OCI-LY3 (cell line): Measurements from ENCODE around the gene RDX.

Source experiments
- H2AFZ ChIP-seq: fragments of 200-600, 300-600 bp; shearing (Covaris generic); 2 replicates; pipeline ENCODE4 v1.6.0; 2014; ENCODE audit warnings: antibody characterized with exemption, low read depth, low read length
- H3K27ac ChIP-seq: fragments of 200-600, 300-600 bp; sonication (generic); 2 replicates; pipeline ENCODE4 v1.5.1; 2014; ENCODE audit warnings: mild to moderate bottlenecking, low read length, moderate library complexity, mixed read lengths
- H3K27me3 ChIP-seq: fragments of 200-600, 300-600 bp; sonication (generic); 2 replicates; pipeline ENCODE4 v1.6.1; 2014; ENCODE audit warnings: low read depth, low read length, mixed read lengths
- H3K36me3 ChIP-seq: fragments of 200-600, 300-600 bp; sonication (generic); replicated peaks from 2 replicates; pipeline ENCODE3; 2014; ENCODE audit warnings: low read depth, low read length, mixed read lengths
- H3K4me1 ChIP-seq: fragments of 300-600, 200-600 bp; sonication (generic); 2 replicates; pipeline ENCODE4 v1.6.1; 2014; ENCODE audit warnings: low read length, mixed read lengths
- H3K4me2 ChIP-seq: fragments of 200-600, 300-600 bp; sonication (generic); 2 replicates; pipeline ENCODE4 v1.6.1; 2014; ENCODE audit warnings: low read length, mixed read lengths
- H3K4me3 ChIP-seq: fragments of 300-600, 200-600 bp; sonication (generic); 2 replicates; pipeline ENCODE4 v1.5.1; 2014; ENCODE audit warnings: antibody characterized with exemption, mild to moderate bottlenecking, low read length, moderate library complexity
- H3K79me2 ChIP-seq: fragments of 300-600, 200-600 bp; shearing (Covaris generic); 2 replicates; pipeline ENCODE4 v1.6.1; 2014; ENCODE audit warnings: mild to moderate bottlenecking, low read length, mixed read lengths
- H3K9ac ChIP-seq: fragments of 300-600, 200-600 bp; shearing (Covaris generic); 2 replicates; pipeline ENCODE4 v1.6.0; 2014; ENCODE audit warnings: mild to moderate bottlenecking, low read length, moderate library complexity
- H3K9me3 ChIP-seq: fragments of 200-600, 300-600 bp; shearing (Covaris generic); 2 replicates; pipeline ENCODE4 v1.6.1; 2014; ENCODE audit warnings: low read length, mixed read lengths; ENCODE audit not compliant: insufficient read depth
- H4K20me1 ChIP-seq: fragments of 200-600, 300-600 bp; sonication (generic); 2 replicates; pipeline ENCODE4 v1.6.1; 2016; ENCODE audit warnings: low read length, mixed read lengths; ENCODE audit not compliant: insufficient read depth
- CTCF ChIP-seq: fragments of 200-600, 300-600 bp; sonication (generic); IDR thresholded peaks from 2 replicates; pipeline ENCODE4 v1.5.1; 2014; ENCODE audit warnings: antibody characterized with exemption, low read length, low read depth
- EZH2phosphoT487 ChIP-seq: fragments of 200-600 bp; shearing (Covaris generic); IDR thresholded peaks from 2 replicates; pipeline ENCODE4 v1.6.1; 2018; ENCODE audit warnings: antibody characterized with exemption, mixed run types, low read depth

RDX gene

GRCh38 chr11:110268441-110268840, 28.0 kb downstream of the RDX start:
- H4K20me1 ChIP-seq, result peaks cover 7% of the 10 kb centered on the region; the same call in 1 of the 2 replicates
- no peaks in the 10 kb centered on the region for H3K9me3 ChIP-seq
- TF ChIP-seq CTCF, result no peak
- no peak for TF ChIP-seq EZH2phosphoT487
- no peak overlapping the region for H3K4me2 ChIP-seq
- no peaks in the 10 kb centered on the region for H3K4me1 ChIP-seq
- H3K4me3 ChIP-seq, result no peak overlapping the region
- H3K79me2 ChIP-seq, result peaks cover 5% of the 10 kb centered on the region
- no peaks in the 10 kb centered on the region for H3K27me3 ChIP-seq
- no peak overlapping the region for H3K27ac ChIP-seq
- no peak overlapping the region for H3K9ac ChIP-seq
- H3K36me3 ChIP-seq, result peaks cover 20% of the 10 kb centered on the region
- no peak overlapping the region for H2AFZ ChIP-seq

GRCh38 chr11:110262072-110262403, 34.4 kb downstream of the RDX start:
- Histone ChIP-seq H2AFZ (no peak overlapping the region), H3K4me1 (no peaks in the 10 kb centered on the region), H3K79me2 (no peaks in the 10 kb centered on the region), H3K27me3 (no peaks in the 10 kb centered on the region), H4K20me1 (no peaks in the 10 kb centered on the region), H3K9ac (no peak overlapping the region), H3K27ac (no peak overlapping the region), H3K9me3 (no peaks in the 10 kb centered on the region), H3K36me3 (peaks cover 20% of the 10 kb centered on the region), H3K4me3 (no peak overlapping the region), H3K4me2 (no peak overlapping the region)
- no peak for TF ChIP-seq CTCF
- TF ChIP-seq EZH2phosphoT487, result no peak

GRCh38 chr11:110261195-110262071, 35.0 kb downstream of the RDX start:
- Histone ChIP-seq H4K20me1 (no peaks in the 10 kb centered on the region), H3K27me3 (no peaks in the 10 kb centered on the region), H3K36me3 (peaks cover 23% of the 10 kb centered on the region), H3K9me3 (no peaks in the 10 kb centered on the region), H3K4me1 (no peaks in the 10 kb centered on the region), H3K4me3 (no peak overlapping the region), H3K4me2 (no peak overlapping the region), H2AFZ (no peak overlapping the region), H3K27ac (no peak overlapping the region), H3K9ac (no peak overlapping the region), H3K79me2 (no peaks in the 10 kb centered on the region)
- no peak for TF ChIP-seq CTCF
- TF ChIP-seq EZH2phosphoT487, result no peak

GRCh38 chr11:110253525-110253924, 42.9 kb downstream of the RDX start:
- Histone ChIP-seq H3K36me3 (peaks cover 29% of the 10 kb centered on the region), H4K20me1 (no peaks in the 10 kb centered on the region), H3K79me2 (no peaks in the 10 kb centered on the region), H3K27me3 (no peaks in the 10 kb centered on the region), H3K4me2 (no peak overlapping the region), H3K4me3 (no peak overlapping the region), H3K4me1 (peaks cover 19% of the 10 kb centered on the region), H2AFZ (no peak overlapping the region), H3K9me3 (no peaks in the 10 kb centered on the region), H3K27ac (no peak overlapping the region), H3K9ac (no peak overlapping the region)
- no peak for TF ChIP-seq CTCF
- no peak for TF ChIP-seq EZH2phosphoT487
